NB4 (cell line): Measurements from ENCODE around the gene KRT7.

Source experiments
- DNase-seq: peaks from one replicate; pipeline ENCODE4 v3.0.0; 2010; ENCODE audit warnings: low read depth
- H3K4me3 ChIP-seq: one replicate; pipeline ENCODE4 v1.5.1; 2011; ENCODE audit warnings: mild to moderate bottlenecking, low read depth, low read length, moderate library complexity
- MYC ChIP-seq: IDR thresholded peaks from 2 replicates; pipeline ENCODE4 v1.6.1; 2011; ENCODE audit warnings: low read depth, low read length
- POLR2A ChIP-seq: IDR thresholded peaks from 2 replicates; pipeline ENCODE4 v1.6.1; 2011; ENCODE audit warnings: mild to moderate bottlenecking; ENCODE audit not compliant: insufficient read length; ENCODE audit errors: extremely low read depth
- TF ChIP-seq, protein P1 (sequence below): IDR thresholded peaks from one replicate; pipeline ENCODE4 v1.5.1; 2012; ENCODE audit warnings: low read depth, low read length
- TF ChIP-seq, protein P2 (sequence below): IDR thresholded peaks from 2 replicates; pipeline ENCODE4 v1.6.1; 2011; ENCODE audit warnings: low read depth, low read length

KRT7 gene

DNA sequence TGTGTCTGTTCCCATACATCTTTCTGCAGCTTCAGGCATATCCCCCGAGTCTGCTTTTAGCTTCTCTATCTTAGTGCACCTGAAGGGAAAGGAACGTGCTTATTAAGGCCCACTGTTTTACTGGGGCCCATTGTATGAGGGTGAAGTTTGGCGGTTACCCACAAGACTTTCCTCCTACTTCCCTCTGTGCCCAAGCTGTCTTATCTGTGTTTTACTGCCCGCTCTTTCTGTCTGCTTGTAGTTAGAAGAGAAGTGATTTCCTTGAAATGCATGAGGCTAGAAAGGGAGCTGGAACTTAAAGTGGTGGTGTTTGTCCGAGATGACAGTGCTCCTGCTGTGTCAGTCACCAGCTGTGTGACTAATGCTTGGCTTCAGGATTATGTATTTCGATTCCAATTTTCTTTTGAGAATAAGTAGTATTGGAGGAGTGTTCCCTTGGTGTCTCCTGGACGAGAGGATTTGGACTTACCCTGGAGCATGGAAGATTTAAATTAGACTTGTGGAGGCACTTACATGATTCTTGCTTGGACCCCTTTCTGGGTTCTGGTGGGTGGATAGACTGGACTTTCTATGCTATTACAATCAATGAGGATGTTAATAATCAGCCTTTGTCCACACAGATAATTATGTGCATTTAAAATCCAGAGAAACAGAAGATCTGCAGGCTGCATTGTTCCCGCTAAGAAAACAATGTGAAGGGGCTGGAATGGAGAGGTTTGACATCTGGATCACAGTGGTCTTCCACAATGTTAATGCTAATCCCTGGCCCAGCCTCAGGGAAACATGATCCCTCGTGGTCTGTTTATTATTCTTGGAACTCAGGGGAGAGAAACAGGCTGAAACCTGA, 27.5 kb downstream of the KRT7 start:
- DNase-seq = peak; percentile 74
- TF ChIP-seq POLR2A = no peak
- TF ChIP-seq, protein P1, sequence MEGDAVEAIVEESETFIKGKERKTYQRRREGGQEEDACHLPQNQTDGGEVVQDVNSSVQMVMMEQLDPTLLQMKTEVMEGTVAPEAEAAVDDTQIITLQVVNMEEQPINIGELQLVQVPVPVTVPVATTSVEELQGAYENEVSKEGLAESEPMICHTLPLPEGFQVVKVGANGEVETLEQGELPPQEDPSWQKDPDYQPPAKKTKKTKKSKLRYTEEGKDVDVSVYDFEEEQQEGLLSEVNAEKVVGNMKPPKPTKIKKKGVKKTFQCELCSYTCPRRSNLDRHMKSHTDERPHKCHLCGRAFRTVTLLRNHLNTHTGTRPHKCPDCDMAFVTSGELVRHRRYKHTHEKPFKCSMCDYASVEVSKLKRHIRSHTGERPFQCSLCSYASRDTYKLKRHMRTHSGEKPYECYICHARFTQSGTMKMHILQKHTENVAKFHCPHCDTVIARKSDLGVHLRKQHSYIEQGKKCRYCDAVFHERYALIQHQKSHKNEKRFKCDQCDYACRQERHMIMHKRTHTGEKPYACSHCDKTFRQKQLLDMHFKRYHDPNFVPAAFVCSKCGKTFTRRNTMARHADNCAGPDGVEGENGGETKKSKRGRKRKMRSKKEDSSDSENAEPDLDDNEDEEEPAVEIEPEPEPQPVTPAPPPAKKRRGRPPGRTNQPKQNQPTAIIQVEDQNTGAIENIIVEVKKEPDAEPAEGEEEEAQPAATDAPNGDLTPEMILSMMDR = no peak
- TF ChIP-seq, protein P2, sequence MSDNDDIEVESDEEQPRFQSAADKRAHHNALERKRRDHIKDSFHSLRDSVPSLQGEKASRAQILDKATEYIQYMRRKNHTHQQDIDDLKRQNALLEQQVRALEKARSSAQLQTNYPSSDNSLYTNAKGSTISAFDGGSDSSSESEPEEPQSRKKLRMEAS = no peak
- TF ChIP-seq MYC = no peak; the same call in 1 of the 2 replicates
- H3K4me3 ChIP-seq = no peak overlapping the region

DNA sequence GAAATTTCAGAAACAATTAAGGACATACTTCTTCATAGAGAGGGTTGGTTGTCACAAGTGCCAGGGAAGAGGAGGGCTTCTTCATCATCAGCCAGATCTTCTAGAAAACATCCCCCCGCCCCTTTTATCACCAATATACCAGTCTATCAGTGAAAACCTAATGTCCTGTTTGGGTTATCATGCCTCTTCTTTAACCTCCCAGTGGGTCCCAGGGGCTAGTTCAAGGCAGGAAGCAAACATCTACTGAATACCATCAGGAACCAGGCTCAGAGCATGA, 28.1 kb downstream of the KRT7 start:
- no peak overlapping the region for H3K4me3 ChIP-seq
- TF ChIP-seq, protein P1 = no peak
- TF ChIP-seq, protein P2 = no peak
- TF ChIP-seq POLR2A = no peak
- no peak for TF ChIP-seq MYC
- DNase-seq = no peak

DNA sequence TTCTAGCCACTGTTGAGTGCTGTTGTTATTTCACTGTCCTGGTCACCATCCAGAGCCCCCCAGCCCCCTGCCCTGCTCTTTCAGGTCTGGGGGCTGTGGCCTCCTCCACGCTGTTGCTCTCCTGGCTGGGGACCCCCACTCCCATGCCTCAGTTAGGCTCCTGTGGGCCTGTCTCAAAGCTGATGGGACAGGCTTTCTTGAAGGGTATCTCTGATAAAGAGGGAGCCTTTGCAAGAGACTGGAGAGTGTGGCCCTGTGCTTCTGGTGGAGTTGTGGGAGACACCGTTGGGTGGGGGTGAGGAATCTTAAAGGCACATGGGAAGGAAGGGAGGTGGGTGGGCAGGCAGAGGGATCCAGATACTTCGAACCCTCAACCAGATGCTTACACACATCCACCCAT, 29.2 kb downstream of the KRT7 start:
- TF ChIP-seq POLR2A (no peak), MYC (no peak)
- TF ChIP-seq, protein P1 = no peak
- TF ChIP-seq, protein P2 = no peak
- no peak overlapping the region for H3K4me3 ChIP-seq
- DNase-seq = no peak

DNA sequence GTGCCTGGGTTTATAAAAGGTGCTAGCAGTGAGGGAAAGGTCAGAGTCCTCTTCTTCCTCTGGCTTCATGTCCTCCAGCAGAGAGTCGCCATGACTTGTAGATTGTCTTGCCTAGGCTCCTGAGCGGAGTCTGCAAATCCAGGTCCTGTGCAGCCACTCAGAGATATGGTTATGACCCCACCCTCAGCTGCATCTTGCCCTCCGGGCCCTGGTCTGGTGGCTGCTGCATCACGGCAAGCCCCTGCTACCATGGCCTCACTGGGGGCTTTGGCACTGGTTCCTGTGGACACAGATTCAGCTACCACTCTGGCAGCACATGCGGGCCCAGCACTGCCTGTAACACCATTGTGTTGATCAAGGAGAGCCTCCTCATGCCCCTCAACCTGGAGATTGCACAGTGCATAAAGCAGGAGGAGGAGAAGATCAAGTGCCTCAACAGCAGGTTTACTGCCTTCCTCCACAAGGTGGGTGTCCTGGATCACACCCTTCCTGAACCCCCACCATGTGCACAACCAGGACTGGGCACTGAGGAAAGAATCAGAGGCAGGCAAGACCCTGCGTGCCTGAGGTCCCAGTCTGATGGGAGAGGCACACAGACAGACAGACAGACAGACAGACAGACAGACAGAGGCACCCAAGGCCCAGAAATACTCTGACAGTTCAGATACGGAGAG, 30.9 kb downstream of the KRT7 start:
- no peak overlapping the region for H3K4me3 ChIP-seq
- TF ChIP-seq POLR2A = no peak
- TF ChIP-seq, protein P2 = no peak
- TF ChIP-seq MYC = no peak
- TF ChIP-seq, protein P1 = no peak
- DNase-seq = no peak

DNA sequence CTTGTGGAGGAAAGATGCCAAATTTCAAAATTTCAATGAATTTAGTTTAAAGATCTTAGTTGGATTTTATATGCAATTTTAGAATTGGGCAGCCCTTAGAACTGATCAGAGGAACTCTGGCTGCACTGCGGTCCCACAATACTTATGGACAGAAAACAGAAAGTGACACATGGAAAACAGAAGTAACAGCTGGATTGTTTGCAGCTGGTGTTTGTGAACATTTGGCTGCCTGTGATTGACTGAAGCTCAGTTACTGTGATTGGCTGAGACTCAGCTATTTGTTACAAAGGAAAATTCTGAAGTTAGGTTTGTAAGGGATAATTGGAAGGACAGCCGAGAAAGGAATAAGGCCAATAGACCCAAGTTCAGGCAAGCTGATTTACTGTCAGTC, 31.4 kb downstream of the KRT7 start:
- H3K4me3 ChIP-seq = no peak overlapping the region
- no peak for DNase-seq
- TF ChIP-seq MYC (no peak), POLR2A (no peak)
- TF ChIP-seq, protein P2 = no peak

DNA sequence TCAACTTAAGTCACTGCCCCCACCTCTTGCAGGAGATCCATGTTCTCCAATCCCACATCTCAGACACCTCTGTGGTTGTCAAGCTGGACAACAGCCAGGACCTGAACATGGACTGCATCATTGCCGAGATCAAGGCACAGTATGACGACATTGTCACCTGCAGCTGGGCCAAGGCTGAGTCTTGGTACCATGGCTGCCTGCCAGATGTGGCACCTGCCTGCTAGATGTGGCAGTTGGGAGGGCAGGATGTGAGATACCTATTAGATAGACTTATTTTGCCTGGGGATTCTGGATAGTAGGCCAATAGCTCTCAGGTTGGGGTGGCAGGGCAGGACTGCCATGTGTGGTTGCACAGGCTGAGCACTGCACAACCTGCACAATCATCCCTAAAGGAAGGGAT, 33.5 kb downstream of the KRT7 start:
- no peak for DNase-seq
- no peak overlapping the region for H3K4me3 ChIP-seq
- TF ChIP-seq, protein P2 = no peak
